Kasumi-1 (cell line): Measurements from ENCODE around the gene SIRPB1.
"Not testable (repeated sequence)": the region's sequence is repeated elsewhere in the genome, so short reads cannot be mapped to it uniquely, and the experiment has no call there.

Source experiments
- DNase-seq, 2 experiments: peaks; one replicate each; lab custom pipeline; 2025; lab: John Stamatoyannopoulos, UW

SIRPB1 gene

GRCh38 chr20:1636621-1637020 lies 16.8 kb upstream of the SIRPB1 start:
- DNase-seq, result no peak

GRCh38 chr20:1635291-1635979 lies 15.6 kb upstream of the SIRPB1 start:
- DNase-seq, result no peak

- DNase-seq, result no peak
Observed at GRCh38 chr20:1633535-1633934, 13.7 kb upstream of the SIRPB1 start.

- no peak for DNase-seq
Observed at GRCh38 chr20:1632178-1632577, 12.4 kb upstream of the SIRPB1 start.

GRCh38 chr20:1631309-1632151 lies 11.7 kb upstream of the SIRPB1 start:
- DNase-seq, result no peak

GRCh38 chr20:1630186-1630585 lies 10.4 kb upstream of the SIRPB1 start:
- DNase-seq, result no peak

GRCh38 chr20:1629321-1629720 lies 9.5 kb upstream of the SIRPB1 start:
- DNase-seq, result no peak

- no peak for DNase-seq
Observed at GRCh38 chr20:1628621-1629020, 8.8 kb upstream of the SIRPB1 start.

- no peak for DNase-seq
Observed at GRCh38 chr20:1627200-1627550, 7.4 kb upstream of the SIRPB1 start.

GRCh38 chr20:1626528-1627199 lies 6.9 kb upstream of the SIRPB1 start:
- no peak for DNase-seq

- DNase-seq, result no peak
Observed at GRCh38 chr20:1625083-1625690, 5.4 kb upstream of the SIRPB1 start.

- peak in 1 of 2 experiments; percentile 32 for DNase-seq
Observed at GRCh38 chr20:1623501-1624205, 3.8 kb upstream of the SIRPB1 start.

GRCh38 chr20:1622450-1622849 lies 2.6 kb upstream of the SIRPB1 start:
- DNase-seq, result peak; percentile 18 to 32

GRCh38 chr20:1621316-1621715 lies 1.5 kb upstream of the SIRPB1 start:
- DNase-seq, result no peak

- peak; percentile 21 to 66 for DNase-seq
Observed at GRCh38 chr20:1618954-1619540, 762 bp downstream of the SIRPB1 start.

- no peak for DNase-seq
Observed at GRCh38 chr20:1618479-1618878, 1.3 kb downstream of the SIRPB1 start.

GRCh38 chr20:1616858-1617434 lies 2.9 kb downstream of the SIRPB1 start:
- DNase-seq, result no peak

GRCh38 chr20:1610404-1610803 lies 9.4 kb downstream of the SIRPB1 start:
- DNase-seq, result not testable (repeated sequence)

GRCh38 chr20:1608678-1609347 lies 11.0 kb downstream of the SIRPB1 start:
- not testable (repeated sequence) for DNase-seq

GRCh38 chr20:1600736-1601135 lies 19.1 kb downstream of the SIRPB1 start:
- DNase-seq, result no peak
